Astrocyte of the cerebellum (primary cell): ENCODE data around the gene RACGAP1.
A peak's percentile ranks its signal among the peaks of the same experiment; 100 is the strongest.

ENCODE experiments used
- DNase-seq: peaks from one replicate; pipeline ENCODE4 v3.0.0-alpha.2; 2011; ENCODE audit warnings: low read depth
- H3K4me3 ChIP-seq: 2 replicates; pipeline ENCODE4 v1.5.1; 2011; ENCODE audit warnings: mild to moderate bottlenecking, low read depth, low read length, moderate library complexity
- CTCF ChIP-seq: IDR thresholded peaks from 2 replicates; pipeline ENCODE4 v1.5.1; 2012; ENCODE audit warnings: low read length, low read depth, moderate library complexity, mild to moderate bottlenecking; ENCODE audit errors: missing control alignments
- in situ Hi-C: cut with HindIII; loops from 2 replicates; pipeline ENCODE4 v1.10.0; 2017; ENCODE audit warnings: low sequenced_read_pairs

Gene RACGAP1

GRCh38 chr12:50050119-50050385 is 24.8 kb upstream of the RACGAP1 start:
- peak overlapping the region; percentile 12 for H3K4me3 ChIP-seq
- in situ Hi-C loops: no loop called here
- DNase-seq: no peak
- no peak for TF ChIP-seq CTCF

- no peak for TF ChIP-seq CTCF
- H3K4me3 ChIP-seq: no peak overlapping the region
- no peak for DNase-seq
- in situ Hi-C loops: no loop called here
These were observed 24.2 kb upstream of the RACGAP1 start for GRCh38 chr12:50049254-50050118.

GRCh38 chr12:50047693-50048250 is 22.5 kb upstream of the RACGAP1 start:
- in situ Hi-C loops: no loop called here

GRCh38 chr12:50043854-50044253 is 18.6 kb upstream of the RACGAP1 start:
- in situ Hi-C loops: no loop called here
- no peak for TF ChIP-seq CTCF
- H3K4me3 ChIP-seq: no peak overlapping the region
- no peak for DNase-seq

More at GRCh38 chr12:50047693-50048250, 22.5 kb upstream of the RACGAP1 start:
- H3K4me3 ChIP-seq: no peak overlapping the region
- no peak for DNase-seq
- no peak for TF ChIP-seq CTCF

GRCh38 chr12:50043308-50043707 is 18.0 kb upstream of the RACGAP1 start:
- in situ Hi-C loops: no loop called here

GRCh38 chr12:50042693-50043092 is 17.4 kb upstream of the RACGAP1 start:
- no peak for DNase-seq
- TF ChIP-seq CTCF: no peak
- in situ Hi-C loops: no loop called here
- H3K4me3 ChIP-seq: no peak overlapping the region

More at GRCh38 chr12:50043308-50043707, 18.0 kb upstream of the RACGAP1 start:
- no peak for DNase-seq
- H3K4me3 ChIP-seq: no peak overlapping the region
- TF ChIP-seq CTCF: no peak
